ENCODE data around the gene SLC7A9. TPM values are rescaled to one million over a fixed set of nuclear protein-coding genes. Genes with fewer than 3 reads are reported as not detected.
"Not testable (repeated sequence)": the region's sequence is repeated elsewhere in the genome, so short reads cannot be mapped to it uniquely, and the experiment has no call there.

Gene SLC7A9
- polyA plus RNA-seq, 1 donor from 2014 or later: 2.5 TPM

DNA sequence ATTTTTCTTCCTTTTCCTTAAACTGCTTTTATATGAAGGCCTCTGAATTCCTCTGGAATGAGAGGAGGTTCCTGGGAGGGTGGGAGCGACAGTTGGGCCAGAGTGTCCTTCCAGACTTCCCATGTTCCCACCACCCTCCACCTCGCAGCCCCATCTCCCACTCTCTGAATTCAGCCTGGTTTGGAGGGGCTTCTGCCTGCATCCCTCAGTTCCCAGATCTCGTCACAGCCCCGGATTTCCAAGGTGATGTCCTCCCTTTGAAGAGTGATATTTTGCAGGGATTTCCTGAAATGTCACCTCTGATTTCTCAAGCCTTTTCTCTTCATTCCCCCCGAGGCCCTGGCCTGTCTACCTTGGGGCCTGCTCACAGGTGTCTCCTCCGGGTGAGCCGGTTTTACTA, 16.7 kb upstream of the SLC7A9 start:
- no peaks in the 10 kb centered on the region for H3F3A ChIP-seq (ENCODE audit: insufficient read depth, low read length, poor library complexity, severe bottlenecking)
- H3K9me2 ChIP-seq (ENCODE audit: insufficient read depth, low read length): no peaks in the 10 kb centered on the region
- no peak overlapping the region for H3K27ac ChIP-seq (ENCODE audit: low read length)
- no peaks in the 10 kb centered on the region for H3K36me3 ChIP-seq (ENCODE audit: insufficient read depth, low read length)
- no peak overlapping the region for H3K9ac ChIP-seq (ENCODE audit: low read length)
- H3K27me3 ChIP-seq (ENCODE audit: insufficient read depth, low read depth, low read length): no peaks in the 10 kb centered on the region
- no peaks in the 10 kb centered on the region for H4K20me1 ChIP-seq (ENCODE audit: insufficient read depth)
- no peaks in the 10 kb centered on the region for H3K79me2 ChIP-seq (replicated peaks; ENCODE audit: insufficient read depth, low read length)
- no peak overlapping the region for H3K4me3 ChIP-seq (ENCODE audit: low read length)
- H2AFZ ChIP-seq (ENCODE audit: low read depth, low read length): no peak overlapping the region
- no peak overlapping the region for H3K4me2 ChIP-seq (ENCODE audit: low read length)
- TF ChIP-seq SMC3 (conservative IDR thresholded peaks at IDR 0.05; ENCODE audit: poor library complexity) (no peak), MXI1 (conservative IDR thresholded peaks at IDR 0.05; ENCODE audit: poor library complexity, severe bottlenecking) (no peak), POLR2AphosphoS5 (IDR thresholded peaks at IDR 0.05) (no peak), EZH2 (IDR thresholded peaks at IDR 0.05; ENCODE audit: borderline replicate concordance, insufficient read depth, low read length, poor library complexity, severe bottlenecking) (no peak), EP300 (conservative IDR thresholded peaks at IDR 0.05; ENCODE audit: poor library complexity, severe bottlenecking) (no peak), TAF1 (IDR thresholded peaks at IDR 0.05; ENCODE audit: low read depth) (no peak), RAD21 (conservative IDR thresholded peaks at IDR 0.05) (no peak)
- TF ChIP-seq, protein P1, sequence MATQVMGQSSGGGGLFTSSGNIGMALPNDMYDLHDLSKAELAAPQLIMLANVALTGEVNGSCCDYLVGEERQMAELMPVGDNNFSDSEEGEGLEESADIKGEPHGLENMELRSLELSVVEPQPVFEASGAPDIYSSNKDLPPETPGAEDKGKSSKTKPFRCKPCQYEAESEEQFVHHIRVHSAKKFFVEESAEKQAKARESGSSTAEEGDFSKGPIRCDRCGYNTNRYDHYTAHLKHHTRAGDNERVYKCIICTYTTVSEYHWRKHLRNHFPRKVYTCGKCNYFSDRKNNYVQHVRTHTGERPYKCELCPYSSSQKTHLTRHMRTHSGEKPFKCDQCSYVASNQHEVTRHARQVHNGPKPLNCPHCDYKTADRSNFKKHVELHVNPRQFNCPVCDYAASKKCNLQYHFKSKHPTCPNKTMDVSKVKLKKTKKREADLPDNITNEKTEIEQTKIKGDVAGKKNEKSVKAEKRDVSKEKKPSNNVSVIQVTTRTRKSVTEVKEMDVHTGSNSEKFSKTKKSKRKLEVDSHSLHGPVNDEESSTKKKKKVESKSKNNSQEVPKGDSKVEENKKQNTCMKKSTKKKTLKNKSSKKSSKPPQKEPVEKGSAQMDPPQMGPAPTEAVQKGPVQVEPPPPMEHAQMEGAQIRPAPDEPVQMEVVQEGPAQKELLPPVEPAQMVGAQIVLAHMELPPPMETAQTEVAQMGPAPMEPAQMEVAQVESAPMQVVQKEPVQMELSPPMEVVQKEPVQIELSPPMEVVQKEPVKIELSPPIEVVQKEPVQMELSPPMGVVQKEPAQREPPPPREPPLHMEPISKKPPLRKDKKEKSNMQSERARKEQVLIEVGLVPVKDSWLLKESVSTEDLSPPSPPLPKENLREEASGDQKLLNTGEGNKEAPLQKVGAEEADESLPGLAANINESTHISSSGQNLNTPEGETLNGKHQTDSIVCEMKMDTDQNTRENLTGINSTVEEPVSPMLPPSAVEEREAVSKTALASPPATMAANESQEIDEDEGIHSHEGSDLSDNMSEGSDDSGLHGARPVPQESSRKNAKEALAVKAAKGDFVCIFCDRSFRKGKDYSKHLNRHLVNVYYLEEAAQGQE (IDR thresholded peaks at IDR 0.05; ENCODE audit: borderline replicate concordance): no peak
- TF ChIP-seq, protein P2, sequence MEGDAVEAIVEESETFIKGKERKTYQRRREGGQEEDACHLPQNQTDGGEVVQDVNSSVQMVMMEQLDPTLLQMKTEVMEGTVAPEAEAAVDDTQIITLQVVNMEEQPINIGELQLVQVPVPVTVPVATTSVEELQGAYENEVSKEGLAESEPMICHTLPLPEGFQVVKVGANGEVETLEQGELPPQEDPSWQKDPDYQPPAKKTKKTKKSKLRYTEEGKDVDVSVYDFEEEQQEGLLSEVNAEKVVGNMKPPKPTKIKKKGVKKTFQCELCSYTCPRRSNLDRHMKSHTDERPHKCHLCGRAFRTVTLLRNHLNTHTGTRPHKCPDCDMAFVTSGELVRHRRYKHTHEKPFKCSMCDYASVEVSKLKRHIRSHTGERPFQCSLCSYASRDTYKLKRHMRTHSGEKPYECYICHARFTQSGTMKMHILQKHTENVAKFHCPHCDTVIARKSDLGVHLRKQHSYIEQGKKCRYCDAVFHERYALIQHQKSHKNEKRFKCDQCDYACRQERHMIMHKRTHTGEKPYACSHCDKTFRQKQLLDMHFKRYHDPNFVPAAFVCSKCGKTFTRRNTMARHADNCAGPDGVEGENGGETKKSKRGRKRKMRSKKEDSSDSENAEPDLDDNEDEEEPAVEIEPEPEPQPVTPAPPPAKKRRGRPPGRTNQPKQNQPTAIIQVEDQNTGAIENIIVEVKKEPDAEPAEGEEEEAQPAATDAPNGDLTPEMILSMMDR (IDR thresholded peaks at IDR 0.05; ENCODE audit: poor library complexity, severe bottlenecking): no peak
- H3K9me3 ChIP-seq (ENCODE audit: low read length): peaks cover 5% of the 10 kb centered on the region

DNA sequence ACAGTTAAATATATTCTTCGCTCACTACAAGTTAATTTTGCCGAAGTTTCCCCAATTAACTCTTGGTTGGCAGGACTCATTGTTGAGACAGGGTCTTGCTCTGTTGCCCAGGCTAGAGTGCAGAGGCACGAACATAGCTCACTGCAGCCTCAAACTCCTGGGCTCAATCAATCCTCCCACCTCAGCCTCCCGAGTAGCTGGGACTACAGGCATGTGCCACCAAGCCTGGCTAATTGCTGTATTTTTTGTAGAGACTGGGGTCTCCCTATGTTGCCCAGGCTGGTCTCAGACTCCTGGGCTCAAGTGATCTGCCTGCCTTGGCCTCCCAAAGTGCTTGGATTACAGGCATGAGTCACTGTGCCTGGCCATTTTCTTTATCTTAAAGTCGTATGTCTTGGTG, 15.7 kb upstream of the SLC7A9 start:
- not testable (repeated sequence) for H3K79me2 ChIP-seq (replicated peaks; ENCODE audit: insufficient read depth, low read length); H3K9ac ChIP-seq (ENCODE audit: low read length); H3K27me3 ChIP-seq (ENCODE audit: insufficient read depth, low read depth, low read length); H3K36me3 ChIP-seq (ENCODE audit: insufficient read depth, low read length); H2AFZ ChIP-seq (ENCODE audit: low read depth, low read length); H3K4me3 ChIP-seq (ENCODE audit: low read length); H3K4me2 ChIP-seq (ENCODE audit: low read length); H4K20me1 ChIP-seq (ENCODE audit: insufficient read depth); H3K9me3 ChIP-seq (ENCODE audit: low read length); H3F3A ChIP-seq (ENCODE audit: insufficient read depth, low read length, poor library complexity, severe bottlenecking); H3K9me2 ChIP-seq (ENCODE audit: insufficient read depth, low read length); H3K27ac ChIP-seq (ENCODE audit: low read length)

DNA sequence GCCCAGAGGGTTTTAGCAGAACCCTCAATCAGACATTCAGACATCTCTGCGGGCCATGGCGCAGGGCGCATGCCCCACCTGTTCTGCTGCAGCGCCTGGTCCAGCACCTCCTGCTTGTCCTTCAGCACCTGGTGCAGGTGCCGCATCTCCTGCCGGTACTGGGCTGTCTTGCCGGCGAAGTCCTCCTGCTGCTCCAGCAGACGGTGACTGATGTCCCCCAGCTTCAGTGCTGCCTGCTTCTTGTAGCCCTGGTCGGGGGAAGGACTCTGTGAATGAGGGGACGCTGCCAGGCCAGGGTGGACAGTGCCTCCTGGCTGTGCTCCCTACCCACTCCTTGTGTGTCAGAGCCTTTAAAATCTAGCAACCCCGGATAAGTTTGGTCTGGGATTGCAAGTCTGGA, 12.2 kb upstream of the SLC7A9 start:
- Histone ChIP-seq H3K79me2 (replicated peaks; ENCODE audit: insufficient read depth, low read length) (no peaks in the 10 kb centered on the region), H3K27ac (ENCODE audit: low read length) (no peak overlapping the region), H4K20me1 (ENCODE audit: insufficient read depth) (no peaks in the 10 kb centered on the region), H3K9me2 (ENCODE audit: insufficient read depth, low read length) (no peaks in the 10 kb centered on the region), H3K36me3 (ENCODE audit: insufficient read depth, low read length) (no peaks in the 10 kb centered on the region), H3K4me3 (ENCODE audit: low read length) (no peak overlapping the region), H3K9ac (ENCODE audit: low read length) (no peak overlapping the region), H3K9me3 (ENCODE audit: low read length) (no peaks in the 10 kb centered on the region), H3K4me2 (ENCODE audit: low read length) (no peak overlapping the region), H2AFZ (ENCODE audit: low read depth, low read length) (no peak overlapping the region), H3F3A (ENCODE audit: insufficient read depth, low read length, poor library complexity, severe bottlenecking) (no peaks in the 10 kb centered on the region), H3K27me3 (ENCODE audit: insufficient read depth, low read depth, low read length) (no peaks in the 10 kb centered on the region)
- TF ChIP-seq SMC3 (conservative IDR thresholded peaks at IDR 0.05; ENCODE audit: poor library complexity): no peak
- TF ChIP-seq, protein P1 (IDR thresholded peaks at IDR 0.05; ENCODE audit: borderline replicate concordance): no peak
- no peak for TF ChIP-seq POLR2AphosphoS5 (IDR thresholded peaks at IDR 0.05)
- no peak for TF ChIP-seq EZH2 (IDR thresholded peaks at IDR 0.05; ENCODE audit: borderline replicate concordance, insufficient read depth, low read length, poor library complexity, severe bottlenecking)
- TF ChIP-seq, protein P2 (IDR thresholded peaks at IDR 0.05; ENCODE audit: poor library complexity, severe bottlenecking): no peak
- TF ChIP-seq MXI1 (conservative IDR thresholded peaks at IDR 0.05; ENCODE audit: poor library complexity, severe bottlenecking): no peak
- no peak for TF ChIP-seq RAD21 (conservative IDR thresholded peaks at IDR 0.05)
- no peak for TF ChIP-seq TAF1 (IDR thresholded peaks at IDR 0.05; ENCODE audit: low read depth)
- TF ChIP-seq EP300 (conservative IDR thresholded peaks at IDR 0.05; ENCODE audit: poor library complexity, severe bottlenecking): no peak

All from neural cell (in vitro differentiated cells).